T1000 (cell line): Measurements from ENCODE around the gene GOLGB1.
A peak's percentile ranks its signal among the peaks of the same experiment; 100 is the strongest.
"Not testable (repeated sequence)": the region's sequence is repeated elsewhere in the genome, so short reads cannot be mapped to it uniquely, and the experiment has no call there.

ENCODE experiments used
- DNase-seq: peaks from one replicate; lab custom pipeline; 2025; ENCODE audit warnings: mixed read lengths; lab: John Stamatoyannopoulos, UW

The GOLGB1 gene, protein sequence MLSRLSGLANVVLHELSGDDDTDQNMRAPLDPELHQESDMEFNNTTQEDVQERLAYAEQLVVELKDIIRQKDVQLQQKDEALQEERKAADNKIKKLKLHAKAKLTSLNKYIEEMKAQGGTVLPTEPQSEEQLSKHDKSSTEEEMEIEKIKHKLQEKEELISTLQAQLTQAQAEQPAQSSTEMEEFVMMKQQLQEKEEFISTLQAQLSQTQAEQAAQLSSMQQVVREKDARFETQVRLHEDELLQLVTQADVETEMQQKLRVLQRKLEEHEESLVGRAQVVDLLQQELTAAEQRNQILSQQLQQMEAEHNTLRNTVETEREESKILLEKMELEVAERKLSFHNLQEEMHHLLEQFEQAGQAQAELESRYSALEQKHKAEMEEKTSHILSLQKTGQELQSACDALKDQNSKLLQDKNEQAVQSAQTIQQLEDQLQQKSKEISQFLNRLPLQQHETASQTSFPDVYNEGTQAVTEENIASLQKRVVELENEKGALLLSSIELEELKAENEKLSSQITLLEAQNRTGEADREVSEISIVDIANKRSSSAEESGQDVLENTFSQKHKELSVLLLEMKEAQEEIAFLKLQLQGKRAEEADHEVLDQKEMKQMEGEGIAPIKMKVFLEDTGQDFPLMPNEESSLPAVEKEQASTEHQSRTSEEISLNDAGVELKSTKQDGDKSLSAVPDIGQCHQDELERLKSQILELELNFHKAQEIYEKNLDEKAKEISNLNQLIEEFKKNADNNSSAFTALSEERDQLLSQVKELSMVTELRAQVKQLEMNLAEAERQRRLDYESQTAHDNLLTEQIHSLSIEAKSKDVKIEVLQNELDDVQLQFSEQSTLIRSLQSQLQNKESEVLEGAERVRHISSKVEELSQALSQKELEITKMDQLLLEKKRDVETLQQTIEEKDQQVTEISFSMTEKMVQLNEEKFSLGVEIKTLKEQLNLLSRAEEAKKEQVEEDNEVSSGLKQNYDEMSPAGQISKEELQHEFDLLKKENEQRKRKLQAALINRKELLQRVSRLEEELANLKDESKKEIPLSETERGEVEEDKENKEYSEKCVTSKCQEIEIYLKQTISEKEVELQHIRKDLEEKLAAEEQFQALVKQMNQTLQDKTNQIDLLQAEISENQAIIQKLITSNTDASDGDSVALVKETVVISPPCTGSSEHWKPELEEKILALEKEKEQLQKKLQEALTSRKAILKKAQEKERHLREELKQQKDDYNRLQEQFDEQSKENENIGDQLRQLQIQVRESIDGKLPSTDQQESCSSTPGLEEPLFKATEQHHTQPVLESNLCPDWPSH (N-terminal part only)

DNA sequence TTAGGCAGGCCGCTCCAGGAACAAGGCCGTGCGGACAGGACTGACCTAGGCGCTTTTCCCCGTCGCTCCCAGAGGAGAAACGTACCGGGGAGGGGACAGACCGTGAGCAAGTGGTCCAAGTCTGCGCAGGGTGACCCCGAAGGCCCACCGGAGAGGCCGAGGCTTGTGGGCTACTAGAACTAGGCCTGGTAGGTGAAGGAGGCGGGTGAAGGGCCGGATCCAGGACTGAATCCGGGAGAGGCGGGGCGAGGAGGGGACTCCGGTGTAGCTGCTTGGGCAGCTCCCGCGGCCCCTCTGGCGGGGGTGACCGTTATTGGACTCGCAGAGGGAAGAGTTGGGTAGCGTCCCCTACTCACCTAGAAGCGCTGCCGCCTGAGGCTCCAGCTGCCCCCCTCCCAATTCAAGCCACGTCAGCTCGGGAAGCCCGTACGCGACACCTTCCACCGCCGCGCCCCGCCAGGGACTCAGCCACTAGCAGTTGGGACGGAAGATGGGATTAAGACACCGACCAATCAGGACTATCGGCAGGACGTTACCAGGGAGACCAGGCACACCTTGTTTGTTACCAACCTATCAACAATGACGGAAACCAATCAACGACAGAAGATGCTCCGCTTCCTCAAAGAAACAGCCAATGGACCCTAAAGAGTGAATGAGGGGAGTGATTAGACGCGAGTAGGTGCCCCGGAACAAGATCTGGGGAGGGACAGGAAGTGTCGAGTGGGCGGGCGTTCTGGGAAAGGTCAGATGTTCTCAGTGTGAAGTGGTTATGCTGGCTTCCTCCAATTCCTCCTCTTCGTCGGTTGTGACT lies at the start of gene GOLGB1:
Gene GOLGB1 (minus strand): TSS at position 466 of the 811 bp plus-strand sequence. CDS start 18,770 bp downstream, outside the sequence.
- DNase-seq, result peak; percentile 90

GRCh38 chr3:121796970-121797369 lies 47.4 kb upstream of the GOLGB1 start:
- no peak for DNase-seq

- DNase-seq, result no peak
These were observed 44.9 kb upstream of the GOLGB1 start for GRCh38 chr3:121794264-121794983.

DNA sequence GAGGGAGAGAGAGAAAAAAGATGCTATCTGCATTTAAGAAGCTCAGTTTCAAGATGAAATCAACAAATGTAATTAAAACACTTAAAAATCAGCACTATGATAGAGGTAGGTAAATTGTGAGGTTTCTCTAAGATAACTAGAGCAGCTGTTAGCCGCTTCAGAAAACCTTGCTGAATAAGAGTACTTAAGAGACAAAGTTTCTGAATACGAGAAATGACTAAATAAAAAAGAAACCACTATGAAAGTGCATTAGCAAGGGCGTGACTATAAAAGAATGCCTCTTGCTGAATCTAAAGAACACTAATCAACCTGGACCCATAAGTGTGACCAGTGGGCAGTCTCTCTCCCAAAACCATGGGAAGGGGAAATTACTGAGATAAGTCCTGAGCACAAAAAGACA lies 43.5 kb upstream of the GOLGB1 start:
- no peak for DNase-seq

DNA sequence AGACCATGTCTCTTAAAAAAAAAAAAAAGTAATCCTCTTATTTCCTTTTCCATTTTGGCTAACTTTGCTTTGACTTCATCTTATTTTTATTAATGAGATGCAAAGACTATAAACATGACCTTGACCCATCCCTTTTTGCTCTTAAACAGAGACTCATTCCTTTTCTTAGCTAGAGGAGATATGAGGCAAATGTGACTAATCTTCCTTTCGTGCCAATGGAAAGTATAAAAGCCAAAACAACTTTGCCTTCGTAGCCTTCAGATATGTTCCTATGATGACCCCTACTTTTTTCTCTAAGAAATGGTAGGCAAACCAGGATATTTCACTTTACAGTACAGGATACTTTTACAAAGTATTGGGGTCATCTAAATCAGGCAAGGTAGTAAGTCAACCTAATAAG lies 36.9 kb upstream of the GOLGB1 start:
- DNase-seq, result no peak

GRCh38 chr3:121782784-121783183 lies 33.2 kb upstream of the GOLGB1 start:
- not testable (repeated sequence) for DNase-seq

- no peak for DNase-seq
These were observed 32.1 kb upstream of the GOLGB1 start for GRCh38 chr3:121781611-121782010.

DNA sequence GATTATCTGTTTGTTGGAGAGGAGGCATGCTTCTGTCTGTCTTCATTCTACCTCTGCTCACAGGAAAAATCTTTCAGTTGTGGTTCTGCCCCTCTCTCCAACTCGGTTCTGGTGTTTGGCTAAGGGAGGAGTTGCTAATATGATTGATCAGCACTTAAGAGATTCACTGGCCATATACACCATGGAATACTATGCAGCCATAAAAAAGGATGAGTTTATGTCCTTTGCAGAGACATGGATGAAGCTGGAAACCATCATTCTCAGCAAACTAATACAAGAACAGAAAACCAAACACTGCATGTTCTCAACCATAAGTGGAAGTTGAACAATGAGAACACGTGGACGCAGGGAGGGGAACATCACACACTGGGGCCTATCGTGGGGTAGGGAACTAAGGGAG lies 25.6 kb upstream of the GOLGB1 start:
- not testable (repeated sequence) for DNase-seq

DNA sequence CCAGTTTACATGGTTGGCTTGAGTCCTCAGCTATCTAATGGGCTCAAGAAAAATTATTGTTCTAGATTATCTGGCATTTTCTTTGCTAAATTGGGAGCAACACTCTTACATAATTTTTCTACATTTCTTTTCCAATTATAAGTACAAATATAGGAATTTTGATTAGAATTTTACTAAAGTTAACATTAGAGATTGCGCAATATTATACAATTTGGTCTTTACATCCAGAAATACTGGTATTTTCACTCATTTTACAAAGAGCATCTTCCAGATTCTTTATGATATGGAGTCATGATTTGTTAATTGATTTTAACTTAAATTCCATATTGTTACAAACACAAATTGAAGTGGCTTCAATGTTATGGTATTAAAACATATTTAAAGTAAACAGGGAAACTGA lies 19.7 kb upstream of the GOLGB1 start:
- no peak for DNase-seq

DNA sequence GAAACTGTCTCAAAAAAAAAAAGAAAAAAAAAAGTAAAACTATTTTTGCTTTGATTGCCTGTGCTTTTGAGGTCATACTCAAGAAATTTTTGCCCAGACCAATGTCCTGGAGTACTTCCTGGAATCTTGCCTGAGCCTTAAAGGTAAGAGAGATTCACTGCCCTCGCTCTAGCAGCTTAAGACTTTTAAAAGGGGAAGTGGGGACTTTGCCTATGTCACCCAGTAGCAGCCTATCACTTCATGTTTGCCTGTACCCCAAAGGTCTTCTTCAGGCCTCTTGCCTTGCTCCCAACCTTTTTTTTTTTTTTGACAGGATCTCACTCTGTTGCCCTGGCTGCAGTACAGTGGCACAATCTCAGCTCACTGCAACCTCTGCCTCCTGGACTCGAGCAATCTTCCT lies 18.9 kb upstream of the GOLGB1 start:
- no peak for DNase-seq

DNA sequence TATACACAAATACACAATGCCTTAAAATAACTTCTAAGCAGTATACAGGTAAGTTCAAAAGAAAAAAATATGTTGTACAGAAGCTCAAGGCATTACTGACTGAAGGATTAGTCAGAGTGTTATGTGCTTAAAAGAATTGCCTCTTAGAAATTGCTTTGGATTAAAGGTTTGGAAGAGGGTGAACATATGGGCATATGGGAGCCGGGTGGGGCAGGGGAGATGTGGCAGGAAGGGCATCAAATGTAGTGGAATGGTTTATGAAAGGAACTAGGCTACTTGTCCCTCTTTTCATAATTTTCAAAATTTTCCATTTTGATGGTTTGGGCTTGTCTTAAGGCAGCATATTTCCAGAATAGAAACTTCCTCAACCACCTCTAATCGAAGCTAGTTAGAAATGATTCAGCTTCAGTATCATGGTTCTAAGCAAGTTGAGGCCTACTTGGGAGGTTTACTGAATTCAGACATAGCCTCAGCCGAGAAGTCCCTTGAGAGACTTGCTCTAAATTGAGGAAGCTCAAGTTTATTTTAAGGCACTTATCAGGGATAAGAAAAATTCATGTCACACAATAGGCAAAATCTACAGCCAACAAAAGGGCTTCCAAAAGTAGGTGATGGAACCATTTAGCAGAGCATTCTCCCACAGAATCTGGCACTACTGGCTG lies 10.1 kb upstream of the GOLGB1 start:
- DNase-seq, result no peak

DNA sequence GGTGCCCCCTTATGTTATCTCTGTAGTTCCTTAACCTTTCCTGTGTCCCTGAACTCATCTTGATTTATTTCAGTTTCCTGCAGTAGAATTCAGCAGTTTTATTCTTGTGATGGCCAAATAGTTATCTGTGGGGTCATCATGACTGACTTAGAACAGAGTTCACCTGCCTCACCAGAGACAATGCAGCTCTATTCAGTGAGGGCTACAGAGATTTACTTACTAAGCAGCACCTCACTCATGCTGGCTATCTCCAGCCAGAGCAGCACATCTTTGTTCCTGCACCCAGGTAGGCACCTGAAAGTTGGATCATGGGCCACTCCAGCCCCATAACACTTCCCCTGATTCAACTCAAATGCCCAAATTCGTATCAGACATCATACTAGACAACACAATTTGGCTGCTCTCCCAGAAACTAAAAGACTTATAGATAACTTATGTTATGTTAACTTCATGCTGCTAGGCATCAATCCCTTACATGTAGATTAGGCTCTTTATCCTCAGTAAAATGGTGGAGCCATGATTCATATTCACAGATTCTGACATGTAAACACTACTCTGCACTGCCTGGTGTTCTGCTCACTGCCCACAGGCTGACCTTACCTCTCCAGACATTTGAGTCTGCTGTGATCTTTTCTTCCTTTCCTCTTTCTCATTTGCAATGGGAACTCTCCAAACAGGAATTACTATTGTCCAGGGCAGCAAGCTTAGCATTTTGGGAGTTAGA lies 9.3 kb upstream of the GOLGB1 start:
- DNase-seq, result no peak

DNA sequence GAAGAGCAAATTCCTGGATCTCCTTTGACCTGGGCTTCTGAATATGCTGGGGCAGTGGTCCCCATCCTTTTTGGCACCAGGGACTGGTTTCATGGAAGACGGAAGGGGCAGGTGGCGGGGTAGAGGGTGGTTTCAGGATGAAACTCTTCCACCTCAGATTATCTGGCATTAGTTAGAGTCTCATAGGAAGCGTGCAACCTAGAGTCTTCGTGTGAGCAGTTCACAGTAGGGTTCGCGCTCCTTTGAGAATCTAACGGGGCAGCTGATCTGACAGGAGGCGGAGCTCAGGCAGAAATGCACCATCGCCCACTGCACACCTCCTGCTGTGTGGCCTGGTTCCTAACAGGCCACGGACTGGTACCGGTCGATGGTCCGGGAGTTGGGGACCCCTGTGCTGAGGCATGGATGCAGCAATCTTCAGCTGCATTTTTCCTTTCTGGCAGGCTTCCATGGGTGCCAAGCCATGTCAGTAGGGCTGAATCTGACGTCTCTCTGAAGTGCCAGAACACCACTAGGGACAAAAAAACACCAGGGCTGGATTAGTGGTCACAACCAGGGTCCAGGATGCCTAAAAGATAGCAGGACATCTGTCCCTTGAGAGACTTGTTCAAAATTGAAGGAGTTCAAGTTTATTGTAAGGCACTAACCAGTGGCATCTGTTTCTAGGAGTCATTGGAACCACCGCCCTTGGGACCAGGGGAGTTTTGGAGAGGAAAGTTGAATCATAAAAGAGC lies 8.4 kb upstream of the GOLGB1 start:
- no peak for DNase-seq

DNA sequence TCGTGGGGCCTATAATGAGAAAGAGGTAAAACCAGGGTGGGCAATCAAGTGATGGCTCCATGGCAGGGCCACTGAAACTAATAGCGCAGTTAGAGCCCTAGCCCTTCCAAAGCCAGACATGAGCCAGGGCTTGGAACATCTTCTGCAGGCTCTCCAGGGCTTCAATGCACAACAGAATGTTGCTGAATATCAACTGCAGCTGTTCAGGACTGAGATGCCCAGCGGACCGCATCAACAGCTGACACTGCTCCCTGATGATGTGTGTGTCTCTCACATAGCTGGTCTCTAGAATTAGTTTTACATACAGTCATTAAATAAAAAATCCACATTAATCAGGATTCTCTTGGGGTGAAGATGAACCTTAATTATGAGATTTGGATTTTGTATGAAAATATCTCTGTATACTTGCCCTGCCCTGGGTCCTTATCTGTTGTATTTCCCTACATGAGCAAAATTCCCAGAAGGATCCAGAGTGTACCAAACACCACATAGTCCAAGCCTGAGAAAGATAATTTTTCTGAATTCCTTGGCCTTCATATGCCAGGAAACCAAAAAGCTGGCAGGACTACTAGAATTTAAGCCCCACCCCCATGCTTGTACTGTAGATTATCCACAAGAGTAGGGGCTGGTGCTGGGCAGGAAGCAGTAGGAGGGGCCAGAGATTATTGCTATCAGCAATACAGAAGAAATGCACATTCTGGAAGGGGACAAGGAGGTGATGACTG lies 7.7 kb upstream of the GOLGB1 start:
- no peak for DNase-seq

DNA sequence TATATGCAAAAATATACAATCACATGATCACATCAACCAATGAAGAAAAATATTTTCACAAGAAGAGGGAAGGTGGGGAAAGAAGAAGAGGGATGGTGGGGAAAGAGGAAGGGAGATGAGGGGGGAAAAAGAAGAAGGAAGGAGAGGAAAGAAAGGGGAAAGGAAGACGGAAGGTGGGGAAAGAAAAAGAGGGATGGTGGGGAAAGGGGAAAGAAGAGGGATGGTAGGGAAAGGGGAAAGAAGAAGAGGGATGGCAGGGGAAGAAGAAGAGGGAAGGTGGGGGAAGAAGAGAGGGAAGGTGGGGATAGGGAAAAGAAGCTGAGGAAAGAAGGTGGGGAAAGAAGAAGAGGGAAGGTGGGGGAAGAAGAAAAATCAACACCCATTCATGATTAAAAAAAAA lies 3.2 kb upstream of the GOLGB1 start:
- no peak for DNase-seq

DNA sequence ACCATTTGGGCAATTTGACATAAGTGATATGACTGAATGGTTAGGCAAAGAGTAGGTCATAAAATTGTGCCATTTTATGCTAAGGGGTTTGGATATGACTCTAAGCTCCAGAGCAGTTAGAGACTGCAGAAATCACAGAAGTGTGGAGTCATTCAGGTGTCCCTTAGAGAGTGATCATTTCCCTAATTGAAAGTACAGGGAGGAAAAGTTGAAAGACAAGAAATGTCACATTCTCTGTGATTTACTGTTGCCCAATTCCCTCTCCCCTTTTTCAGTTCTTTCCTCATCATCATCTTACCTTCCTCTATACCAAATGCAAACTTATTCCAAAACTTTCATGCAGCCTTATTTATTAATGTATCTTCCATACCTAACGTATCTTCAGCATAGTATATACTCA lies 2.7 kb upstream of the GOLGB1 start:
- no peak for DNase-seq

GRCh38 chr3:121750087-121750415 lies 510 bp upstream of the GOLGB1 start:
- no peak for DNase-seq

GRCh38 chr3:121748680-121749275 lies 763 bp downstream of the GOLGB1 start:
- no peak for DNase-seq
